Glutamatergic neuron (in vitro differentiated cells): ENCODE results near the gene MRPL48. TPM values are rescaled to one million over a fixed set of nuclear protein-coding genes. Genes with fewer than 3 reads are reported as not detected.

Experiments
- DNase-seq: peaks from one replicate; pipeline ENCODE4 v3.0.0; 2022
- H3K27ac Mint-ChIP-seq: one replicate; pipeline ENCODE4 v1.8.0; 2020; ENCODE audit warnings: mild to moderate bottlenecking, mixed read lengths, inconsistent platforms; ENCODE audit not compliant: unreplicated experiment
- H3K27me3 Mint-ChIP-seq: one replicate; pipeline ENCODE4 v1.8.0; 2020; ENCODE audit warnings: mild to moderate bottlenecking, moderate library complexity, mixed read lengths, inconsistent platforms; ENCODE audit not compliant: unreplicated experiment
- H3K36me3 Mint-ChIP-seq: one replicate; pipeline ENCODE4 v1.8.0; 2020; ENCODE audit warnings: mild to moderate bottlenecking, mixed read lengths, inconsistent platforms; ENCODE audit not compliant: unreplicated experiment
- H3K4me1 Mint-ChIP-seq: one replicate; pipeline ENCODE4 v1.8.0; 2020; ENCODE audit warnings: mild to moderate bottlenecking, low read depth, mixed read lengths, inconsistent platforms; ENCODE audit not compliant: unreplicated experiment
- H3K4me3 Mint-ChIP-seq: one replicate; pipeline ENCODE4 v1.8.0; 2020; ENCODE audit warnings: mild to moderate bottlenecking, mixed read lengths, inconsistent platforms; ENCODE audit not compliant: unreplicated experiment
- H3K9me3 Mint-ChIP-seq: one replicate; pipeline ENCODE4 v1.8.0; 2020; ENCODE audit warnings: mild to moderate bottlenecking, moderate library complexity, mixed read lengths, inconsistent platforms; ENCODE audit not compliant: unreplicated experiment
- total RNA-seq: library from RNA; stranded (reverse); fragmentation: NEBNext Ultra II Directional; extraction: Animal tissue kit (Norgen Biotek cat#: 25700); gene quantifications from one replicate; pipeline ENCODE4 v1.2.1, GENCODE V29; 2021; ENCODE audit not compliant: unreplicated experiment
- TF ChIP-seq, protein P1 (sequence below): fragments of 200-600 bp; sonication (generic); IDR thresholded peaks from one replicate; pipeline ENCODE4 v1.5.0; 2021; ENCODE audit not compliant: partially characterized antibody, unreplicated experiment

Gene MRPL48
- total RNA-seq, 1 donor from 2014 or later: 30.5 TPM

DNA sequence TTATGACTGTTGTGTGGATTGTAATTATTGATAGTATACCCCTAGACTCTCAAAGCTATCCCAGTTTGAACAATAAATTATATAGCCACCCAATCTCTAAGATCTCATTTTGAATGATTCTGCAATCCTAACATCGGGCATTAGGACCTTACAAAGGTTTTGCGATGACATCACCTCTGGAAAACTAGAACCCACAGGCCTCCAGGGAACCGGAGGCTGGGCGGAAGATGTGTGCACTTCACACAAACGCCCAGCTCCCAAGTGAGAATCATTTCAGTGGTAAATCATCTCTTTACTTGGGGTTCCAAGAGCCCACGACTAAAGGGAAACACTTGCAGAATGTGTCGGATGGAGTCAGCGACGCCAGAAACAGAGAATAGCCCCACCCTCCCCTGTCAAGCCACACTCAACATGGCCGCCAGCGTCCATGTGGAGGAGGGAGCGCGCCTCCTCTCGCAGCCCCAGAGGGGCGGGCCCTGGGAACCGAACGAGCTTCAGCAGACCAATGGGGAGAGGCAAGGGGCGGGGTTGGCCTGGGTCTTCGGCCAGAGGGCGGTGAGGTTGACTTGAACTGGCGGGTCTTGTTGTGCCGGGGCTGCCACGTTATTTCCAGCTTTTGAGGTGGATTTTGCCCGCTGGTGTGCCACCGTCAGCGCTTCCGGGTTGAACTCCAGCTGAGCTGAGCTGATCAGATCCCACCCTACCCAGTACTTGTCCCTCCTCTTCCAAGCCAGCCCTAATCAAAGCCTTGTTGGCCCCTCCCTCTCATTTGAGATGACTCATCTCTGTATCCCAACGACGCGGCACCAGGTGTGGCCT, 8.4 kb upstream of the MRPL48 start:
- Mint-ChIP-seq H3K9me3 (peaks cover 5% of the 10 kb centered on the region), H3K36me3 (no peaks in the 10 kb centered on the region), H3K4me3 (peak overlapping the region; percentile 96), H3K4me1 (peaks cover 2% of the 10 kb centered on the region), H3K27ac (peak overlapping the region; percentile 100), H3K27me3 (peaks cover 5% of the 10 kb centered on the region)
- DNase-seq: peak; percentile 99
- TF ChIP-seq, protein P1, sequence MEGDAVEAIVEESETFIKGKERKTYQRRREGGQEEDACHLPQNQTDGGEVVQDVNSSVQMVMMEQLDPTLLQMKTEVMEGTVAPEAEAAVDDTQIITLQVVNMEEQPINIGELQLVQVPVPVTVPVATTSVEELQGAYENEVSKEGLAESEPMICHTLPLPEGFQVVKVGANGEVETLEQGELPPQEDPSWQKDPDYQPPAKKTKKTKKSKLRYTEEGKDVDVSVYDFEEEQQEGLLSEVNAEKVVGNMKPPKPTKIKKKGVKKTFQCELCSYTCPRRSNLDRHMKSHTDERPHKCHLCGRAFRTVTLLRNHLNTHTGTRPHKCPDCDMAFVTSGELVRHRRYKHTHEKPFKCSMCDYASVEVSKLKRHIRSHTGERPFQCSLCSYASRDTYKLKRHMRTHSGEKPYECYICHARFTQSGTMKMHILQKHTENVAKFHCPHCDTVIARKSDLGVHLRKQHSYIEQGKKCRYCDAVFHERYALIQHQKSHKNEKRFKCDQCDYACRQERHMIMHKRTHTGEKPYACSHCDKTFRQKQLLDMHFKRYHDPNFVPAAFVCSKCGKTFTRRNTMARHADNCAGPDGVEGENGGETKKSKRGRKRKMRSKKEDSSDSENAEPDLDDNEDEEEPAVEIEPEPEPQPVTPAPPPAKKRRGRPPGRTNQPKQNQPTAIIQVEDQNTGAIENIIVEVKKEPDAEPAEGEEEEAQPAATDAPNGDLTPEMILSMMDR: no peak

DNA sequence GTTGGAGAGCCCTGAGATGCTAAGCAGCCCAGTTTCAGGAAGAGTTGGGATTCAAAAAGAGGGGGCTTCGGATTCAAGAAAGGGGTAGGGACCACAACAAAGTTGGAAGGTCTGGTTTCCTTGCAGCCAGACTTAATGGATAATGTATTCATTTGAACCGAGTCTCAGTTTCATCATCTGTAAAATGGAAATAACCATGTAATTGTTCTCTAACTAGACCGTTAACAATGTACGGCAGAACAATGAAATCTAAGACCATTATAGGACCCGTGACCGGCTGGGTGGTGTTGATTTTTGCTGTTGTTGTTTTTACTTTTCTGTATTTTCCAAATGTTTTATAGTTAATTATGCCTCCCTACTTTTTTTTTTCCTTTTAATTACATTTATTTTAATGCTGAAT, 6.4 kb upstream of the MRPL48 start:
- Mint-ChIP-seq H3K4me1 (peaks cover 2% of the 10 kb centered on the region), H3K4me3 (no peak overlapping the region), H3K9me3 (peaks cover 3% of the 10 kb centered on the region), H3K36me3 (no peaks in the 10 kb centered on the region), H3K27me3 (peaks cover 5% of the 10 kb centered on the region), H3K27ac (no peak overlapping the region)
- TF ChIP-seq, protein P1: no peak
- DNase-seq: no peak

DNA sequence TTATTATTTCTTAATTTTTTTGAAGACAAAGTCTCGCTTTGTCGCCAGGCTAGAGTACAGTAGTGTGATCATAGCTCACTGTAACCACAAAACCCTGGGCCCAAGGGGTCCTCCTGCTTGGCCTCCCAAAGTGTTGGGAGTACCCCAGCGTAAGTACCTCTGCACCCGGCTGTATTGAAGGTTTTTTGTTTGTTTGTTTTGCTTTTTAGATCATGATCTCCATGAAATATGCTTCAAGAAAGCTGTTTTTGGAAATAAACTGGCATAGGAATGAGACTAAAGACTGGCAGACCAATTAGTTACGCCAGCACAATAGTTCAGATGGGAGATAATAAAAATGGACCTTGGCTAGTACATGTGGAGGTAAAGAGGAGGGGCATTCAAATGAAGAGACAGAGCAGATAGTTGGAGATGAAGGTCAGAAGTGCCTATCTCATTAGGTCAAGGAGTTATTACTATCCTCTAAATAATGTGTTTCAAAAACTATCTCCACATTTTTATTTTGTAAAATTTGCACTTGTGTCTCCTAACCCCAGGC, 4.1 kb upstream of the MRPL48 start:
- no peak overlapping the region for H3K4me3 Mint-ChIP-seq
- H3K27me3 Mint-ChIP-seq: peaks cover 6% of the 10 kb centered on the region
- TF ChIP-seq, protein P1: no peak
- H3K36me3 Mint-ChIP-seq: no peaks in the 10 kb centered on the region
- DNase-seq: no peak
- H3K9me3 Mint-ChIP-seq: peaks cover 9% of the 10 kb centered on the region
- peaks cover 8% of the 10 kb centered on the region for H3K4me1 Mint-ChIP-seq
- no peak overlapping the region for H3K27ac Mint-ChIP-seq

DNA sequence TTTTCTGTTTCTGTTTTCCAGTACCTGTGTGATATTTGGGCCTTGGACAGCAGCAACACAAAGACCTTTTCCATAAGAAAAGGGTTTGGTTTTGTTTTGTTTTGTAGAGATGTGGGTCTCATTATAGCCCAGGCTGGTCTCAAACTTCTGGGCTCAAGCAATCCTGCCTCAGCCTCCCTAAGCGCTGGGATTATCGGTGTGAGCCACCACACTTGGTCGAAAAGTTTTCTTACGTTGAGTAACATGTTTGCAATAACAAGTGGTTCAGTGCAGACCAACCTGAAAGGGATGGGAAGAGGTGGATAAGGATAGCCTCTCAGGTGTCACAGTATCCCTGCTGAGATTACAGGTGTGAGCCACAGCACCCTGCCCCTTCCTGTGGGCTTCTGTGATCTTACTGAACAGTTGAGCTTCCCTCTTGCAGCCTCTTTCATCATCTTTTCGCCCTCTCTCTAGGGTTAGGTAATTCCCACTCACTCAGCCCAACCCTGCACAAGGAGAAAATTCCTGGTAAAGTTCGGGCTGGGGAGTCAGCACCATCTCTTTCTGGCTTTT, 3.5 kb upstream of the MRPL48 start:
- Mint-ChIP-seq H3K27me3 (peaks cover 3% of the 10 kb centered on the region), H3K4me3 (no peak overlapping the region)
- no peak for DNase-seq

More for the DNA sequence above, 3.5 kb upstream of the MRPL48 start:
- Mint-ChIP-seq H3K27ac (no peak overlapping the region), H3K9me3 (peaks cover 6% of the 10 kb centered on the region), H3K36me3 (no peaks in the 10 kb centered on the region), H3K4me1 (peaks cover 6% of the 10 kb centered on the region)
- TF ChIP-seq, protein P1: no peak
